HEK293 (cell line): Measurements from ENCODE around the gene EIPR1.

Source experiments
- CTCF ChIA-PET: fragments of 350-600 bp; formaldehyde crosslinking; extraction: SDS; loops from one replicate; lab custom pipeline; 2021; ENCODE audit warnings: antibody characterized with exemption; lab: Yijun Ruan, JAX
- POLR2A ChIA-PET: fragments of 300-600 bp; formaldehyde crosslinking; extraction: SDS; loops from one replicate; lab custom pipeline; 2020; ENCODE audit warnings: antibody characterized with exemption, inconsistent platforms; lab: Yijun Ruan, JAX
- H3K27ac ChIP-seq: fragments of 200-500 bp; sonication (Bioruptor generic); 2 replicates; pipeline ENCODE4 v1.5.1; 2014; ENCODE audit warnings: low read depth, low read length, control low read depth, inconsistent platforms; ENCODE audit errors: extremely low read depth
- H3K36me3 ChIP-seq, 2 experiments: fragments of 200-500 bp in 1 of 2; sonication (Bioruptor generic) in 1 of 2; 1 replicate in 1 of 2; 2 replicates in 1 of 2; pipeline ENCODE4 v1.5.1; 2014 to 2017; ENCODE audit warnings: inconsistent platforms in 2 of 2, low read length in 2 of 2; ENCODE audit not compliant: control insufficient read depth in 2 of 2, insufficient read depth in 1 of 2
- H3K4me1 ChIP-seq: fragments of 200-500 bp; sonication (Bioruptor generic); 2 replicates; pipeline ENCODE4 v1.5.1; 2014; ENCODE audit warnings: mild to moderate bottlenecking, low read length, inconsistent platforms; ENCODE audit not compliant: control insufficient read depth, insufficient read depth
- H3K4me3 ChIP-seq: 2 replicates; pipeline ENCODE4 v1.5.1; 2011; ENCODE audit warnings: low read depth, mild to moderate bottlenecking, control low read depth, low read length, moderate library complexity
- H3K9me3 ChIP-seq: fragments of 200-500 bp; sonication (Bioruptor generic); 2 replicates; pipeline ENCODE4 v1.5.1; 2014; ENCODE audit warnings: low read depth, low read length, inconsistent platforms; ENCODE audit not compliant: control insufficient read depth, insufficient read depth
- CTCF ChIP-seq: fragments of 450-650 bp; formaldehyde crosslinking; IDR thresholded peaks from 2 replicates; pipeline ENCODE4 v1.5.1; 2016; ENCODE audit warnings: missing biosample characterization, missing genetic modification characterization
- FEZF1 ChIP-seq: fragments of 450-650 bp; formaldehyde crosslinking; IDR thresholded peaks from 2 replicates; pipeline ENCODE4 v1.5.1; 2016; ENCODE audit warnings: missing biosample characterization, missing genetic modification characterization
- GLI2 ChIP-seq: fragments of 450-650 bp; formaldehyde crosslinking; IDR thresholded peaks from 2 replicates; pipeline ENCODE4; 2017; ENCODE audit warnings: missing biosample characterization, missing genetic modification characterization, low read depth, borderline replicate concordance
- GLIS1 ChIP-seq: fragments of 450-650 bp; formaldehyde crosslinking; IDR thresholded peaks from 2 replicates; pipeline ENCODE4 v1.5.1; 2016; ENCODE audit warnings: missing biosample characterization, missing genetic modification characterization
- KLF17 ChIP-seq: fragments of 450-650 bp; formaldehyde crosslinking; IDR thresholded peaks from 2 replicates; pipeline ENCODE4 v1.5.1; 2016; ENCODE audit warnings: missing biosample characterization, missing genetic modification characterization
- OVOL3 ChIP-seq: fragments of 450-650 bp; formaldehyde crosslinking; IDR thresholded peaks from 2 replicates; pipeline ENCODE4 v1.5.1; 2016; ENCODE audit warnings: missing biosample characterization, missing genetic modification characterization
- ZBTB48 ChIP-seq: fragments of 450-650 bp; formaldehyde crosslinking; IDR thresholded peaks from 2 replicates; pipeline ENCODE4 v1.5.1; 2016; ENCODE audit warnings: missing biosample characterization, missing genetic modification characterization
- ZBTB6 ChIP-seq: fragments of 450-650 bp; formaldehyde crosslinking; IDR thresholded peaks from 2 replicates; pipeline ENCODE4 v1.5.1; 2017; ENCODE audit warnings: missing biosample characterization, missing genetic modification characterization
- ZNF138 ChIP-seq: fragments of 450-650 bp; formaldehyde crosslinking; IDR thresholded peaks from 2 replicates; pipeline ENCODE4 v1.5.1; 2016; ENCODE audit warnings: missing biosample characterization, missing genetic modification characterization, borderline replicate concordance
- ZNF26 ChIP-seq: fragments of 450-650 bp; formaldehyde crosslinking; IDR thresholded peaks from 2 replicates; pipeline ENCODE4 v1.5.1; 2016; ENCODE audit warnings: missing biosample characterization, missing genetic modification characterization
- ZNF324 ChIP-seq: fragments of 450-650 bp; formaldehyde crosslinking; IDR thresholded peaks from 2 replicates; pipeline ENCODE4 v1.5.1; 2016; ENCODE audit warnings: missing biosample characterization, missing genetic modification characterization
- ZNF416 ChIP-seq: fragments of 450-650 bp; formaldehyde crosslinking; IDR thresholded peaks from 2 replicates; pipeline ENCODE4 v1.5.1; 2016; ENCODE audit warnings: missing biosample characterization, missing genetic modification characterization
- ZNF501 ChIP-seq: fragments of 450-650 bp; formaldehyde crosslinking; IDR thresholded peaks from 2 replicates; pipeline ENCODE4 v1.5.1; 2016; ENCODE audit warnings: missing biosample characterization, missing genetic modification characterization
- ZNF560 ChIP-seq: fragments of 450-650 bp; formaldehyde crosslinking; IDR thresholded peaks from 2 replicates; pipeline ENCODE4 v1.5.1; 2017; ENCODE audit warnings: missing biosample characterization, missing genetic modification characterization, borderline replicate concordance
- ZNF621 ChIP-seq: fragments of 450-650 bp; formaldehyde crosslinking; IDR thresholded peaks from 2 replicates; pipeline ENCODE4 v1.5.1; 2017; ENCODE audit warnings: missing biosample characterization, missing genetic modification characterization
- ZNF626 ChIP-seq: fragments of 450-650 bp; sonication (Bioruptor Pico); formaldehyde crosslinking; IDR thresholded peaks from 2 replicates; pipeline ENCODE4 v1.5.1; 2018; ENCODE audit warnings: missing biosample characterization, missing genetic modification characterization, inconsistent platforms
- ZNF670 ChIP-seq: fragments of 450-650 bp; formaldehyde crosslinking; IDR thresholded peaks from 2 replicates; pipeline ENCODE4 v1.5.1; 2016; ENCODE audit warnings: missing biosample characterization, missing genetic modification characterization, low read depth
- ZNF701 ChIP-seq: fragments of 450-650 bp; formaldehyde crosslinking; IDR thresholded peaks from 2 replicates; pipeline ENCODE4 v1.5.1; 2016; ENCODE audit warnings: missing biosample characterization, missing genetic modification characterization
- ZNF707 ChIP-seq: fragments of 450-650 bp; formaldehyde crosslinking; IDR thresholded peaks from 2 replicates; pipeline ENCODE4 v1.5.1; 2016; ENCODE audit warnings: missing biosample characterization, missing genetic modification characterization
- ZNF777 ChIP-seq: fragments of 450-650 bp; formaldehyde crosslinking; IDR thresholded peaks from 2 replicates; pipeline ENCODE4 v1.5.1; 2017; ENCODE audit warnings: missing biosample characterization, missing genetic modification characterization, borderline replicate concordance
- ZNF792 ChIP-seq: fragments of 450-650 bp; formaldehyde crosslinking; IDR thresholded peaks from 2 replicates; pipeline ENCODE4 v1.5.1; 2016; ENCODE audit warnings: missing biosample characterization, missing genetic modification characterization
- ZXDB ChIP-seq: fragments of 450-650 bp; formaldehyde crosslinking; IDR thresholded peaks from 2 replicates; pipeline ENCODE4 v1.5.1; 2016; ENCODE audit warnings: missing biosample characterization, missing genetic modification characterization

Gene EIPR1

GRCh38 chr2:3396920-3397559 lies 19.4 kb upstream of the EIPR1 start:
- ChIA-PET CTCF (interaction anchor here (0.6 to 2.3 kb wide), 4 partner anchors 15 to 74 kb away, joined by 3 to 9 read pairs (median 4); no protein-coding TSS in a partner anchor), POLR2A (interaction anchor here (0.9 kb wide), 1 partner anchor 19 kb away, joined by 3 read pairs; the partner anchor contains the start of gene EIPR1)
- H3K4me1 ChIP-seq, result no peaks in the 10 kb centered on the region
- H3K27ac ChIP-seq, result no peak overlapping the region
- TF ChIP-seq KLF17 (tag by site-specific recombination) (no peak), ZNF501 (tag by site-specific recombination) (no peak), ZNF26 (tag by site-specific recombination) (peak; percentile 75), ZNF701 (tag by site-specific recombination) (no peak)
- no peak overlapping the region for H3K4me3 ChIP-seq
- peaks cover 6 to 46% of the 10 kb centered on the region in 2 experiments for H3K36me3 ChIP-seq
- H3K9me3 ChIP-seq, result no peaks in the 10 kb centered on the region

GRCh38 chr2:3392216-3392615 lies 14.6 kb upstream of the EIPR1 start:
- Histone ChIP-seq H3K4me3 (no peak overlapping the region), H3K9me3 (no peaks in the 10 kb centered on the region), H3K4me1 (no peaks in the 10 kb centered on the region), H3K36me3 (peaks cover 15 to 60% of the 10 kb centered on the region in 2 experiments), H3K27ac (no peak overlapping the region)
- POLR2A ChIA-PET, result interaction anchor here (1.2 kb wide), 1 partner anchor 13 kb away, joined by 3 read pairs; the partner anchor contains the start of gene TRAPPC12
- no peak for TF ChIP-seq ZNF792 (tag by site-specific recombination)
- TF ChIP-seq GLI2, result no peak
- TF ChIP-seq OVOL3 (tag by site-specific recombination), result no peak
- TF ChIP-seq ZBTB48 (tag by site-specific recombination), result no peak
- no peak for TF ChIP-seq ZNF560 (tag by site-specific recombination)
- TF ChIP-seq ZNF626 (tag by site-specific recombination), result no peak
- TF ChIP-seq ZNF707 (tag by site-specific recombination), result no peak
- CTCF ChIA-PET, result no interaction called here

GRCh38 chr2:3390041-3390440 lies 12.4 kb upstream of the EIPR1 start:
- TF ChIP-seq ZNF324 (tag by site-specific recombination), result no peak
- TF ChIP-seq ZBTB6 (tag by site-specific recombination), result no peak
- no peak for TF ChIP-seq ZNF138 (tag by site-specific recombination)
- TF ChIP-seq ZNF621 (tag by site-specific recombination), result no peak
- no peak for TF ChIP-seq GLIS1 (tag by site-specific recombination)
- no peak for TF ChIP-seq ZNF670 (tag by site-specific recombination)
- TF ChIP-seq ZXDB, result no peak
- TF ChIP-seq FEZF1 (tag by site-specific recombination), result no peak
- TF ChIP-seq ZNF777, result no peak
- TF ChIP-seq CTCF (tag by site-specific recombination), result no peak
- TF ChIP-seq ZNF416 (tag by site-specific recombination), result no peak
- CTCF ChIA-PET, result no interaction called here
- POLR2A ChIA-PET, result no interaction called here
- Histone ChIP-seq H3K4me1 (peaks cover 4% of the 10 kb centered on the region; the same call in 1 of the 2 replicates), H3K9me3 (no peaks in the 10 kb centered on the region), H3K27ac (no peak overlapping the region), H3K36me3 (peaks cover 15 to 57% of the 10 kb centered on the region in 2 experiments), H3K4me3 (no peak overlapping the region)
